ENCODE measurements around the gene FER.
"Not testable (repeated sequence)": the region's sequence is repeated elsewhere in the genome, so short reads cannot be mapped to it uniquely, and the experiment has no call there.

Gene FER

DNA sequence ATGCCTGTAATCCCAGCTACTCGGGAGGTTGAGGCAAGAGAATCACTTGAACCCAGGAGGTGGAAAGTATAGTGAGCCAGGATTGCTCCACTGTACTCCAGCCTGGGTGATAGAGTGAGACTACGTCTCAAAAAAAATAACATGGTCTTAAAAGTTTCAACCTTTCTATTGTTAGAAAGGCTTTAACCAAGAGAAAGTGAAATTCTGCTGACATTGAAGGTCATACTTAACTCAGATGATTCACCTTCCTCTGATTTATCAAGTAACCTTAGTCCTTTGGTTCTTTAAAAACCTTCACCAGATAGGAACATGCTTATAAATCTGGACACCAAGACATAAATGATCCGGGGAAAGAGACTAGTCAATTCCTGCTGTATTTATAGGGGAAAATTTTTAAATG lies 73.3 kb downstream of the FER start:
- no peak overlapping the region for H3K4me3 ChIP-seq (ENCODE audit: low read depth, low read length)
- POLR2A ChIA-PET = no interaction called here
- TF ChIP-seq CTCF (IDR thresholded peaks at IDR 0.05; ENCODE audit: insufficient read depth, low read length, missing control alignments) = no peak
- no peak for DNase-seq (ENCODE audit: low read depth, low spot score)
- CTCF ChIA-PET = interaction anchor here (1.3 kb wide), 1 partner anchor 10 kb away, joined by 3 read pairs; no protein-coding TSS in a partner anchor

GRCh38 chr5:108822211-108822947 lies 74.7 kb downstream of the FER start:
- CTCF ChIA-PET = no interaction called here
- TF ChIP-seq CTCF (IDR thresholded peaks at IDR 0.05; ENCODE audit: insufficient read depth, low read length, missing control alignments) = no peak
- no peak for DNase-seq (ENCODE audit: low read depth, low spot score)
- POLR2A ChIA-PET = no interaction called here
- H3K4me3 ChIP-seq (ENCODE audit: low read depth, low read length) = no peak overlapping the region

GRCh38 chr5:108827131-108827530 lies 79.4 kb downstream of the FER start:
- no peak for DNase-seq (ENCODE audit: low read depth, low spot score)
- POLR2A ChIA-PET = no interaction called here
- no peak overlapping the region for H3K4me3 ChIP-seq (ENCODE audit: low read depth, low read length)
- CTCF ChIA-PET = interaction anchor here (1.2 kb wide), 1 partner anchor 9 kb away, joined by 3 read pairs; no protein-coding TSS in a partner anchor
- TF ChIP-seq CTCF (IDR thresholded peaks at IDR 0.05; ENCODE audit: insufficient read depth, low read length, missing control alignments) = no peak

GRCh38 chr5:108830705-108831276 lies 83.1 kb downstream of the FER start:
- no peak for DNase-seq (ENCODE audit: low read depth, low spot score)
- CTCF ChIA-PET = interaction anchor here (1.2 kb wide), 1 partner anchor 11 kb away, joined by 3 read pairs; no protein-coding TSS in a partner anchor
- no peak overlapping the region for H3K4me3 ChIP-seq (ENCODE audit: low read depth, low read length)
- TF ChIP-seq CTCF (IDR thresholded peaks at IDR 0.05; ENCODE audit: insufficient read depth, low read length, missing control alignments) = no peak
- POLR2A ChIA-PET = no interaction called here

GRCh38 chr5:108836492-108836891 lies 88.8 kb downstream of the FER start:
- ChIA-PET CTCF (no interaction called here), POLR2A (no interaction called here)
- TF ChIP-seq CTCF (IDR thresholded peaks at IDR 0.05; ENCODE audit: insufficient read depth, low read length, missing control alignments) = no peak
- no peak for DNase-seq (ENCODE audit: low read depth, low spot score)
- no peak overlapping the region for H3K4me3 ChIP-seq (ENCODE audit: low read depth, low read length)

- DNase-seq (ENCODE audit: low read depth, low spot score); CTCF ChIA-PET; H3K4me3 ChIP-seq (ENCODE audit: low read depth, low read length); POLR2A ChIA-PET: not testable (repeated sequence)
Observed at GRCh38 chr5:108842260-108842941, 94.7 kb downstream of the FER start.

GRCh38 chr5:108851129-108851528 lies 103.4 kb downstream of the FER start:
- CTCF ChIA-PET; POLR2A ChIA-PET; DNase-seq (ENCODE audit: low read depth, low spot score); H3K4me3 ChIP-seq (ENCODE audit: low read depth, low read length): not testable (repeated sequence)
